ENCODE data around the gene RAD1. TPM values are rescaled to one million over a fixed set of nuclear protein-coding genes. Genes with fewer than 3 reads are reported as not detected.

RAD1 gene
- total RNA-seq, 1 experiment from 2014 or later = 24.8 TPM

GRCh38 chr5:34930462-34930844, 15.1 kb upstream of the RAD1 start:
- Histone ChIP-seq H3K9me2 (ENCODE audit: insufficient read depth) (no peaks in the 10 kb centered on the region), H3K9ac (ENCODE audit: low read length) (peak overlapping the region; percentile 92), H3K4me2 (ENCODE audit: low read length) (peak overlapping the region; percentile 80), H3K27me3 (ENCODE audit: insufficient read depth, low read length) (no peaks in the 10 kb centered on the region), H4K20me1 (ENCODE audit: insufficient read depth) (peaks cover 5% of the 10 kb centered on the region), H2AFZ (ENCODE audit: low read depth, low read length, poor library complexity, severe bottlenecking) (no peak overlapping the region), H3K9me3 (ENCODE audit: control insufficient read depth in 1 of 2, insufficient read depth in 1 of 2, low read depth in 1 of 2, low read length in 2 of 2) (no peaks in the 10 kb centered on the region), H3K27ac (ENCODE audit: low read depth, low read length) (peak overlapping the region; percentile 88), H3K4me3 (replicated peaks in 1 of 2; ENCODE audit: low read depth in 1 of 2, low read length in 2 of 2) (peak overlapping the region; percentile 90 to 93), H3K4me1 (ENCODE audit: control insufficient read depth in 1 of 2, insufficient read depth in 2 of 2, low read length in 2 of 2) (peaks cover 11 to 24% of the 10 kb centered on the region in 2 experiments; a peak in 3 of 4 replicates), H3K79me2 (ENCODE audit: insufficient read depth, low read length) (peaks cover 68% of the 10 kb centered on the region), H3K36me3 (ENCODE audit: control insufficient read depth in 1 of 2, insufficient read depth in 2 of 2, low read length in 2 of 2) (peaks cover 11 to 12% of the 10 kb centered on the region in 2 experiments)
- ATAC-seq (no peak), DNase-seq (ENCODE audit: low read depth, low spot score) (no peak)
- CTCF ChIA-PET = no interaction called here
- intact Hi-C loops (cut with micrococcal nuclease) = no loop called here
- RAD21 ChIA-PET (ENCODE audit: low non-redundant PET in 1 of 2, low total read pairs in 2 of 2, uncharacterized antibody in 2 of 2, unreplicated experiment in 2 of 2) = no interaction called here
- POLR2A ChIA-PET = interaction anchor here (2.3 kb wide), 1 partner anchor 15 kb away, joined by 26 read pairs; the partner anchor contains the start of genes BRIX1 and RAD1
- TF ChIP-seq ELF1 (IDR thresholded peaks at IDR 0.05; ENCODE audit: borderline replicate concordance, low read depth) (no peak), POLR2A (IDR thresholded peaks at IDR 0.05; ENCODE audit: borderline replicate concordance, extremely low read depth, insufficient read depth, insufficient read length) (no peak), CTCF (IDR thresholded peaks at IDR 0.05 in 2 of 3, conservative IDR thresholded peaks at IDR 0.05 in 1 of 3; ENCODE audit: borderline replicate concordance in 1 of 3, insufficient read depth in 1 of 3, low read depth in 2 of 3, low read length in 2 of 3) (no peak), CEBPB (IDR thresholded peaks at IDR 0.05; ENCODE audit: low read depth) (no peak), TCF7L2 (IDR thresholded peaks at IDR 0.05; ENCODE audit: borderline replicate concordance, extremely low read depth, insufficient read depth, insufficient read length) (no peak), YY1 (IDR thresholded peaks at IDR 0.05; ENCODE audit: extremely low read depth, insufficient replicate concordance, low read depth, low read length) (no peak), SP1 (IDR thresholded peaks at IDR 0.05; ENCODE audit: low read depth) (no peak), EZH2phosphoT487 (IDR thresholded peaks at IDR 0.05; ENCODE audit: borderline replicate concordance) (no peak)
- TF ChIP-seq, protein P1, sequence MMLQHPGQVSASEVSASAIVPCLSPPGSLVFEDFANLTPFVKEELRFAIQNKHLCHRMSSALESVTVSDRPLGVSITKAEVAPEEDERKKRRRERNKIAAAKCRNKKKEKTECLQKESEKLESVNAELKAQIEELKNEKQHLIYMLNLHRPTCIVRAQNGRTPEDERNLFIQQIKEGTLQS (IDR thresholded peaks at IDR 0.05) = no peak
- no TSS peak for BruUV-seq (replicated peaks)

Measured in HCT116 (cell line).